Bone marrow (tissue), 2 donors: ENCODE results near the gene IRAK3.

Experiments
- DNase-seq, 2 donors: peaks; one replicate each; lab custom pipeline; 2025; lab: John Stamatoyannopoulos, UW

Gene IRAK3, protein sequence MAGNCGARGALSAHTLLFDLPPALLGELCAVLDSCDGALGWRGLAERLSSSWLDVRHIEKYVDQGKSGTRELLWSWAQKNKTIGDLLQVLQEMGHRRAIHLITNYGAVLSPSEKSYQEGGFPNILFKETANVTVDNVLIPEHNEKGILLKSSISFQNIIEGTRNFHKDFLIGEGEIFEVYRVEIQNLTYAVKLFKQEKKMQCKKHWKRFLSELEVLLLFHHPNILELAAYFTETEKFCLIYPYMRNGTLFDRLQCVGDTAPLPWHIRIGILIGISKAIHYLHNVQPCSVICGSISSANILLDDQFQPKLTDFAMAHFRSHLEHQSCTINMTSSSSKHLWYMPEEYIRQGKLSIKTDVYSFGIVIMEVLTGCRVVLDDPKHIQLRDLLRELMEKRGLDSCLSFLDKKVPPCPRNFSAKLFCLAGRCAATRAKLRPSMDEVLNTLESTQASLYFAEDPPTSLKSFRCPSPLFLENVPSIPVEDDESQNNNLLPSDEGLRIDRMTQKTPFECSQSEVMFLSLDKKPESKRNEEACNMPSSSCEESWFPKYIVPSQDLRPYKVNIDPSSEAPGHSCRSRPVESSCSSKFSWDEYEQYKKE

DNA sequence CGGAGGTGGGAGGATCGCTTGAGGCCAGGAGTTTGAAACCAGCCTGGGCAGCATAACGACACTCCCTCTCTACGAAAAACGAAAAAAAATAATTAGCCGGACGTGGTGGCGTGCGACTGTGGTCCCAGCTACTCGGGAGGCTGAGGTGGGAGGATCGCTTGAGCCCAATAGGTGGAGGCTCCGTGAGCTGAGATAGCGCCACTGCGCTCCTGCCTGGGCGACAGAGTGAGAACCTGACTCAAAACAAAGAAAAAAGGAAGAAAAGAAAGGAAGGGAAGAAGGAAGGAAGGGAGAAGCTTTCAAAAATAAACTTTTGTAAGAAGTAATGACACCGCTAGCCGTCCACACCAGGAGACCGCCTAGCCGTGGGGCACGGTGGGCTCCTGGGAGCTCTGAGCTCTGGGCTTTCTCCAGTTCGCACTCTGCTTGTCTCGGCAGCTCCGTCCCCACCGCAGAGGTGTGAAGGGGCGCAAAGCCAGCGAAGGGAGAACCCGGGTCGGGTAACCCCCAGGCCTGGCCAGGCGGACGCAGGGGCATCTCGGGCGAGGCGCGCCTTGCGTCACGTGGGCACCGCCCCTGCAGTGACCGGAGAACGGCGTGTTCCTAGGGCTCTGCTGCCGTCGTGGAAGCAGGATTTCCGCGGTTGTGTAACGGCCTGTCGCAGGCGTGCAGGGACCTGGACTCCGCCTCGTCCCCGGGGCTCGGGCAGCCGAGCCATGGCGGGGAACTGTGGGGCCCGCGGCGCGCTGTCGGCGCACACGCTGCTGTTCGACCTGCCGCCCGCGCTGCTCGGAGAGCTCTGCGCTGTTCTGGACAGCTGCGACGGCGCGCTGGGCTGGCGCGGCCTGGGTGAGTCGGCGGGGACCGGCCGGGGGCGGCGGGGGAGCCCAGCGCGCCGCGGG lies at the start of gene IRAK3:
Gene IRAK3, plus strand, starts transcription at position 631 of the 902 bp plus-strand sequence. Its CDS starts 86 bp downstream, at position 717.
- DNase-seq = peak in 1 of 2 donors; percentile 80

DNA sequence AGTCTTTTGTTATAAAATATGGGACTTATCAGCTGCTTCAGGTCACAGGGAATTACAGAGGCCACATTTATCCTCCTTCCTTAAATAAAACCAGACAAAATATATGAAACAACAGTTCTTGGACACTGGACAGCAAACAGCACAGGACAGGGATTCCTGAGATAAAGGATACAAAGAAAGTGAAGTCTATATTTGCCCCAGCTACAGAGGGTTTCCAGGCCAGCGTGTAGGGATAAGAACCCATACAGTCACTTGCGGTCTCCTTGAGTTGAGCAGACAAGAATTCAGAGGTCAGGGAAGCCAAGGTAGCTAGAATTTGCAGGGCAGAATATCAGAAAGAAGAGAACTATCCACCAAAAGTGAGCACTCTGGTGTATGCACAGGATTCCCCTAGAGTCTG lies 49.7 kb upstream of the IRAK3 start:
- no peak for DNase-seq

DNA sequence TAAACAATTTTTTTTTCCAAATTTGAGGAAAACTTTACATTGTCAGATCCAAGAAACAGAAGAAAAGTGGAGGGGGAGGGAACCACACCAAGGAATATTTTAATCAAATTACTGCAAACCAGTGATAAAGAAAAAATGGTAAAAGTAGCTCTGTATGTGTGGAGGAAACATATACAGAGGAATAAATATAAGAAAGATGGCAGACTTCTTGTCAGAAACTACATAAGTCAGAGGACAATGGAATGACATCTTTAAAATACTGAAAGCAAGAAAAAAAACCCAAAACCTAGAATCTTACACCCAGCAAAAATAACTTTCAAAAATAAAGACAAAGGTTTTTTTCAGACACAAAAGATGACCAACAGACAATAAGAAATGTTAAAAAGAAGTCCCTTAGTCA lies 48.3 kb upstream of the IRAK3 start:
- no peak for DNase-seq

DNA sequence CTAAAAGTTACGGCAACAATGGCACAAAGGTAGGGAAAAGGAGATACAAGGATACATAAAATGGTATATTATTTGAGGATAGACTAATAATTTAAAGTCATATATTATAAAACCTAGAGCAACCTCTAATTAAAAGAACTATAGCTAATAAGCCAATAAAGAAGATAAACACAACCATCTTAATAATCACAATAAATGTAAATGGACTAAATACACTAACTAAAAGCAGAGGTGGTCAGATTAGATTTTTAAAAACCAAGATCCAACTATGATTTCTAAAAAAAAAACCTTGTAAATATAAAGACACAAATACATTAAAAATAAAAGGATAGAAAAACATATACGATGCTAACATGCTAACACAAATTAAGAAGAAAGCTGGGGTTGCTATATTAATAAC lies 47.7 kb upstream of the IRAK3 start:
- no peak for DNase-seq

DNA sequence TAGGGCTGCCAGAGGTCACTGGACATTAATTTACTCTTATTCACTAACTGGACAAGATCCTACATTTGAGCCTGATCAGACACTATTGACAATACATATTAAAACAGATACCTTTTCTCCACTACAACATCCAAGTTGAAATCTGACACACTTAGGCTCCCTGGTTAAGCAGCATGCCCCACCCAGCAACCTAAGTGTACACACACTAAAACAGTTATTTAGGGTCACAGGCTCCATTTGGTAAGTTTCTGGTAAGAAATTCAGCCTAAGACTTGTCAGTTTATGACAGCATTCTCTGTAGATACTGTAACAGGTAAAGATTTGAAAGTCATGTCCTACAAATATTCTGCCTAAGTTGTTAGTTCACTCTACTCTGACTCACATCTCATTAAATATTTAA lies 46.2 kb upstream of the IRAK3 start:
- DNase-seq = no peak

DNA sequence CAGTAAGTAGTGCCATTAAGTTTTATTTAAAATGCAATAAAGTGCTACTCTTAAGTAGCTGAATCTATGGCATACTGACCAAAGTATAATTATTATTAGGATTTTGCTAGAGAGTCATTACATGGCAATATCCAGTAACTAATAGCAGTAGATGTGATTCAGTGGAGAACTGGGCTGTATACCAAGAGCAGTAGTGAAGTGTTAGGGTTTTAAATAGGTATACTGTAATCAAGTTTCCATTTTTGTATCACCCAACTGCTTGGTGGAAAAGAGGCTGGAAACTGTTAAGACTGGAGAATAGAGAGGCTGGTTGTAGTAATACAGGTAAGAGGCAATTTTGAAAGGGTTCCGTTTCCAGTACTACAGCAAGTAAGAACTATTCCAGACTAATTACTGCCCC lies 45.1 kb upstream of the IRAK3 start:
- DNase-seq = no peak

DNA sequence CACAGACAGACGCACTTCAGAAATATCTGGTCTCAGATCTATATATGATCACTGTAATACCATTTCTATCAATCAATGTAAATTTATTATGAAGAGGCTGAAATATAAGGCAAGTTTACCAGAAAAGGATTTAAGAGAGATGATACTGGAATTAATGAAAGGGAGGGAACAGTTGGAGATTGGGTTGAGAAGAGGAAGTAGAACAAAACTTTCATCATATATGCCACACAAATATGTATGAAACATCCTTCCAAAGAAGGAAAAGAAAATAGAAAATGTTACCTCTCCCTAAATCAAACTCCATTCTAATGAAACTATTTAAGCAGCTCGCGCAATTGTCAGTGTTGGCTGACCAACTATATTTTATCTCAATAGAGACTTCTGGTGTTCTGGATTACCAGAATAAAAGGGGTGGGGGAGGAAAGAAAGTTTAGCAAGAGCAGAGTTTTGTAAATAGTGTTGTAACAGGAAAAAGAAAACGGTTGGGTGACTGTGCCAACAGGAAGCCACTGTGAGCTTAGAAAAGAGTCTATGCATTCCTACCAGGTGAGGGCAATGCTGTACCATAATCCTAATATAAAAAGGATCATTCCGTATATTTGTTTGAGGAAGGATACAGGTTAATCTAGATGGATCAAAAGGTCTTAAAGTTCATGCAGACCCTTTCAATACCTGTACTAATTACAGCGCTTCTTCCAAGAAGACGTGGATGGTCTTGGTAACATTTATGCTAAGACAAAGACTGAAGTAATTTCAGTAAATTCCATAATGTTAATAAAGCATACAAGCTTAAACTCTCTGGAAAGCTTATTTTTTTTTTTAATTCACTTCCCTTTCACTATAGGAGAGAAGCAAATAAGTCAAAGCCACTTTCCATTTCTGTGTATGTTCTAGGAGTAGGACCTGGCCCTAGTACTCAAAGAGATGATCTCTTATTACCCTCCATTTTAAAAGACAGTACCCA lies 43.9 kb upstream of the IRAK3 start:
- peak in 1 of 2 donors; percentile 90 for DNase-seq

DNA sequence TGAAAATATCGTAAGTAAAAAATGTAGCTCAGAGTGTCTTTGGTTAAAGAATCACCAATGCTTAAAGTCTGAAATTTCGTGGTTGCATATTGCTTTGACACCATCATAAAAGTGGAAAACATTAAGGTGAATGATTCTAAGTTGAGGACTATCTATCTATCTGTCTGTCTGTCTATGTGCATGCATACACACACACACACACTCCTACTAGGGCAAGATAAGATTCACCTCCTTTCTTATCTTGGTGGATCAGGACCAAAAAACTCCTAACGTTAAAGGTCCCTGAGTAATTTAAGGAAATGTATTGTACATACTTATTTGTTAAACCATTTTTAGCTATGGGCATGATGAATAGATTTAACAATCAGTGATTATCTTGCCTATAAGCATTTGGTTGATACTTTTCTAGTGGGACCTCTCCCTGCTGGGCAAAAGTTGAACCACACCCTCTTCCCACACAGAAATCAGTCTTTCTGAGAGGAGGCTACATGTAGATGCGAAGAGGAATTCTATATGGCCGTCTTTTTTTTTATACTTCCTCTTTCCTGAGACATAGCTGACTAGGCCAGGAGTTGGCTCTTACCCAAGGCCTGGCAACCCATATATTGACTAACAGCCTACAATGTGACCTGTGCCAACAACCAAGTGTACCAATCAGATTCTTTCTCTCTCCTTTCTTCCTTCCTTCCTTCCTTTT lies 39.2 kb upstream of the IRAK3 start:
- DNase-seq = peak; percentile 10 to 59

DNA sequence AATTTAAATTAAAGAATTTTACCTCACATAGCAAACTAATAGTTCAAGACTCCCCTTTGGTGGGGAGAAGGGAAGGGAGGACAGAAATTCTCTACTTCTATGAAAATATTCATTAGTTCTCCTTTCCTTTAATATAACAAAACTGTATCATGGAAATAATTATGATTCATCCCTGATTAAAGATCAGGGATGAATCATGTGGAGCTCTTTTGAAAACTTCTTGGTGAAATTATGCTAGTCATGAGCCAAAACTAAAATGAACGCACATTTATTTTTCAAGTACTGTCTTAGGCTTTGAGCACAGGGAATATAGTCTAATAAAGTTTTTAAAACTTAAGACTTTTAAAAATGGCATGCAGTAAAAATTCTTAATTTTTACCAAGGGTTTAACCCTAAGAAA lies 36.3 kb upstream of the IRAK3 start:
- no peak for DNase-seq

DNA sequence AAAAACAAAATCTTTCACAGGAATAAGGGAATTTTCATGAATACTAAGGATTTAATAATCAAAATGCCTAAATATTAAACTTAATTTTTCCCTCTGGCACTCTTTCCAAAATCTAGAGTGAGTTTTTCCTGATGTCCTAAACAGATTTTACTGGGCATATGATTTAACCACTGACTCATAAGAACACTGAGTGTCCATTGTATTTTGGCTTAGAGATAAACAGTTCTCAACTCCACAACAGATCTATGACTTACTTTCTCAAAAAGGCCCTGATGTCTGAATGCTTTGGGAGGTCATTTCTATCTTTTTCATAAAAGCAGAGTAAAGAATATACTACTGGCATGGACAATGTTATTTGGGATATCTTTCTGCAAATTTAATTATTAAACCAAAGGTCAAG lies 34.2 kb upstream of the IRAK3 start:
- DNase-seq = no peak

DNA sequence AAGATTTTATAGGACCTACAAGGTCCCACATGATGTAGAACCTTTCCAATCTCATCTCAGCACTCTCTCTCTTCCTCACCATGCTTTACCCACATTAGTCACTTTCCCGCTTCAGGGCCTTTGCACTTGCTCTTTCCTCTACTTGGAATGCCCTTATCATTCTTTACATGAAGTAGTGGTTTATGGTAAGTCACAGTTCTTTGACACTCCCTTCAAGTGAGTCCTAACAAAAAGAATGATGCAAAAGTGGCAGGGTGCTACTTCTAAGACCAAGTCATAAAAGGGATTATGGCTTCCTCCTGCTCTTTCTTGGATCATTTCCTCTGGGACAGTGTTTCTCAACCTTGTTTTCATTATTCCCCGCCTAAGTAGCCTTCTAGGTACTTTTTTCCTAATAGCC lies 32.4 kb upstream of the IRAK3 start:
- DNase-seq = no peak

DNA sequence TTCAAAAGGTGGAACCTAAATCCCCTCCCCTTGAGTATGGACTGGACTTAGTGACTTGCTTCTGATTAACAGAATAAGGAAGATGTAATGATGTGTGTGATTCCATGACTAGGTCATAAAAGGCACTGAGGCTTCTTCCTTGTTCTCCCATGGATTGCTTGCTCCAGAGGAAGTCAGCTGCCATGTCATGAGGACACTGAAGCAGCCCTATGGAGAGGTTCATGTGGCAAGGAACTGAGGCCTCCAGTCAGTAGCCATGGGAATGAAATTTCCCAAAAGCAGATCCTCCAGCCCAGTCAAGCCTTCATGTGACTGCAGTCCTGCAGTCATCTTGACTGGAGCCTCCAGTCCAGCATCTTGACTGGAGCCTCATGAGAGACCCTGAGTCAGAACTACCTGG lies 29.9 kb upstream of the IRAK3 start:
- DNase-seq = no peak

DNA sequence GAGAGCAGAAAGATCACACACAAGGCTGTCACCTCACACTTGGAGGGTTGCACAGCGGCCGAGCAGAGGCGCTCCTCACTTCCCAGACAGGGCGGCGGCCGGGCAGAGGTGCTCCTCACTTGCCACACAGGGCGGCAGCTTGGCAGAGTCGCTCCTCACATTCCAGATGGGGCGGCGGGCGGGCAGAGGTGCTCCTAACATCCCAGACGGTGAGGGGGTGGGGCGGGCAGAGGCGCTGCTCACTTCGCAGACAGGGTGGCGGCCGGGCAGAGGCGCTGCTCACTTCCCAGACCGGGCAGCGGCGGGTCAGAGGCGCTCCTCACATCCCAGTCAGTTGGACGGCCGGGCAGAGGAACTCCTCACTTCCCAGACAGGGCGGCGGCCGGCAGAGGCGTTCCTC lies 28.3 kb upstream of the IRAK3 start:
- DNase-seq = no peak

DNA sequence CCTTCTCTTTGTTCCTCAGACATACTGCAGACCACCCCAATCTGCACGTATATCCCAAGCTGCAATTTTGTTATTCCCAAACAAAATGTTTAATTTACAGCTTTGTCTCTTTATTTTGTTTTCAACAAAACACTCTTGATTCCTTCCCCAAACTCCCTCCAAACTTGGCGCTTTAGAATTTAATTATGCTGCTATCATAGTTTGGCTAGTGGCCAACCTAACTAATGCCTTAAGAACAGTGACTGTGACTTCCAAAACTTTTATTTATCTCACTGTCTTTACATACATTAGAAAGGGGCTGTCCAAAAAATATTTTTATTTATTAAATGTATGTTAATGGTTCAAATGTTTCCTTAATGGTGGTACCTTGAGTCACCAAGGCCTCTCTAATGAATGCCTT lies 26.3 kb upstream of the IRAK3 start:
- no peak for DNase-seq

DNA sequence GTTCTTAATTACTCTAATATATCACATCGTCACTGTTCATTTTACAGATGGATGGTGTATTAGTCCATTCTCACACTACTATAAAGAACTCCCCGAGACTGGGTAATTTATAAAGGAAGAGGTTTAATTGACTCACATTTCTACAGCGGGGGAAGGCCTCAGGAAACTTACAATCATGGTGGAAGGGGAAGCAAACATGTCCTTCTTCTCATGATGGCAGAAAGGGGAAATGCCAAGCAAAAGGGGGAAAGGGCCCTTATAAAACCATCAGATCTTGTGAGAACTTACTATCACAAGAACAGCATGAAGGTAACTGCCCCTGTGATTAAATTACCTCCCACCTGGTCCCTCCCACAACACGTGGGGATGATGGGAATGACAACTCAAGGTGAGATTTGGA lies 25.7 kb upstream of the IRAK3 start:
- no peak for DNase-seq

DNA sequence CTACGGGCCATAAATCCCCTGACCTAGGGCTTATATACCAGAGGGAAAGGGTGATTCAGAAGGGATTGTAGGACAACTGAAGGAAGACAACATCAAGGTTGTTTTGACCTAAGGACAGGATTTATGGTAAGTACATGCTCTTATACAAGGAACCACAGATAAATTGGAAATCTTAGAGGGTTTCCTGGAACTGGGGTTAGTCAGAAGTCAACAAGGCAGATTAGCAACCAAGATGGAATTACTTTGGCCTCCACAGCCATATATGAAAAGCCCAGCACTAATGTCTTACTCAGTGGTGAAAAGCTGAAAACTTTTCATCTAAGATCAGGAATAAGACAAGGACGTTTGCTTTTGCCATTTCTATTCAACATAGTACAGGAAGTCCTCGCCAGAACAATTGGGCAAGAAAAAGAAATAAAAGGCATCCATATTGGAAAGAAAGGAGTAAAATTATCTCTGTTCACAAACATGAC lies 24.6 kb upstream of the IRAK3 start:
- no peak for DNase-seq

DNA sequence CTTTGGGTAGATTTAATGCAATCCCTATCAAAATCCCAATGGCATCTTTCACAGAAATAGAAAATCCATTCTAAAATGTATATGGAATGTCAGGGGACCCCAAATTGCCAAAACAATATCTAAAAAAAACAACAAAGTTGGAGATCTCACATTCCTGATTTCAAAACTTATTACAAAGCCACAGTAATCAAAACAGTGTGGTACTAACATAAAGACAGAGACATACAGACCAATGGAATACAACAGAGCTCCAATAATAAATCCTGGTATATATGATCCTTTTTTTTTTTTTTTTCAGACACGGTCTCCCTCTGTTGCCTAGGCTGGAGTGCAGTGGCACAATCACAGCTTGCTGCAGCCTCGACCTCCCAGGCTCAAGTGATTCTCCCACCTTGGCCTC lies 23.9 kb upstream of the IRAK3 start:
- DNase-seq = no peak

DNA sequence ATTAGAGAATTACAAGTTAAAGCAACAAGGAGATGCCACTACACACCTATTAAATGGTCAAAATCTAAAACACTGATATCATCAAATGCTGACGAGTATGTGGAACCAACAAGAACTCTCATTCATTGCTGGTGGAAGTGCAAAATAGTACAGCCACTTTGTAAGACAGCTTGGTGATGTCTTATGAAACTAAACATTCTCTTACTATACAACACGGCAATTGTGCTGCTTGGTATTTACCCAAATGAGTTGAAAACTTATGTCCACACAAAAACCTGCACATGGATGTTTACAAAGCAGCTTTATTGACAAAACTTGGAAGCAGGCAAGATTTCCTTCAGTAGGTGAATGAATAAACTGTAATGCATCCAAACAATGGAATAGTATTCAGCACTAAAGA lies 22.5 kb upstream of the IRAK3 start:
- no peak for DNase-seq

DNA sequence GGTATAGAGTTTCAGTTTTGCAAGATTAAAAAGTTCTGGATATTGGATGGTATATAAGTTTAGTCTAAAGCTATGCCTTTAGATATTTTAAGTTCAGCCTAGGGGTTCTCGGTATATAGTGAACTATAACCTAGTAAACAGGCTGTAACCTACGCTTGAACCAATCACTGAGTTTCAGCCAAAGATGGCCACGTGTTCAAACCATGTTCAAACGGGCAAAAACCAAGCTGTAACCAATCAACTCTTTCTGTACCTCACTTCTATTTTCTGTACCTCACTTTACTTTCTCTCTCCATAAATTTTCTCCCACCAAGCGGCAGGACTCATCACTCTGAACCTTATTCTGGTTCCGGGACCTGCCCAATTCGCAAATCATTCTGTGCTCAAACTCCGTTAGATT lies 20.6 kb upstream of the IRAK3 start:
- no peak for DNase-seq

DNA sequence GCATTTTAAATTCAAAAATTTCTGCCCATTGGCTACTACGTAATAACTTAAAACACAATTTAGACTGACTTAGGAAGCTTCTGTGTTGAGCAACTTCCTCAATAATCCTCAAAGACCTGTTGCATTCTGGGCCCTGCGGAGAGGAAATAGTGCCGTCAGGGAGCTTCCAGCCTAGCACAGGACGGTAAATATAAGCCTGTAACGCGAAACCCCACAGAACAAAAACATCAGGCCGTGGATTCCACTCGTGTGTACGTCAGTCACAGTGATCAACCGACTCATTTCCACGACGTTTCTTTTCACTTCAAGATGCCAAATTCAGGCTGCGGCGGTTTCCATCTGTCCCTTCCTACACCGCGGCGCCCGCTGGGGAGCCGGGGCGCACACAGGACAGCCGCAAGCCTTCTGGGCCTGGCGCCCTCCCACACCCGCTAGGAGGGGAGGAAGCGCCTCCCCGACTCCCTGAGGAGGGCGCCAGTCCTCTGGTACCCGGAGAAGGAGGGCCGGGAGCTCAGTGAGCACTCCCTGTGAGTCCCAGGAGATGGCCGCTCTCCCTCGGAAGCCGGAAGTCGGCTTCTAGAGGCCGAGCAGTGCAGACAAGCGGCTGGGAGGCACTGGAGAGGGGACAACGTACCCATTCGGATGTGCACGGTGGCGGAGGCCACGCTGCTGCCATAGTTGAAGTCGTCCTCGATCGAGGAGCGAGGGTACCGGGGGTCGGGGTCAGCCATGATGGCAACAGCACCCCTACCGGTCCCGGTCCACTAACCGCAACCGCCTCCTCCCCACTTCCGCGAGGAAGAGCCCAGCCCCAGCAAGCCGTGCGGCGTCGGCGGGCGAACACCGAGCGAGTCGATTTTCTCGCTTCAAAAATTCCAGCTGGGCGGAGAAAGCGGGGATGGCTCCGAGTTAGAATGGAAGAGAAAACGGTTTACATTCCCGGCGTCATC lies 19.5 kb upstream of the IRAK3 start, which contains the start of gene TMBIM4:
Gene TMBIM4, minus strand, starts transcription at position 776 of the 950 bp plus-strand sequence. Its CDS starts 45 bp downstream, at position 731.
- peak; percentile 90 to 91 for DNase-seq
